GM18499 (cell line): ENCODE measurements around the gene ZFP57.
"Not testable (repeated sequence)": the region's sequence is repeated elsewhere in the genome, so short reads cannot be mapped to it uniquely, and the experiment has no call there.

Experiments used
- ATAC-seq: cut with Tn5 transposase; IDR thresholded peaks from one replicate; pipeline ENCODE4 v1.9.1; 2021; ENCODE audit warnings: moderate number of reproducible peaks; ENCODE audit not compliant: insufficient read depth, unreplicated experiment

The ZFP57 gene

GRCh38 chr6:29696147-29697125 lies 15.5 kb upstream of the ZFP57 start:
- ATAC-seq, result no peak

GRCh38 chr6:29694637-29695036 lies 13.7 kb upstream of the ZFP57 start:
- ATAC-seq, result no peak

- no peak for ATAC-seq
These were observed 4.9 kb upstream of the ZFP57 start for GRCh38 chr6:29685718-29686326.

GRCh38 chr6:29681811-29682210 lies 859 bp upstream of the ZFP57 start:
- no peak for ATAC-seq

- no peak for ATAC-seq
These were observed 536 bp downstream of the ZFP57 start for GRCh38 chr6:29680416-29680815.

- no peak for ATAC-seq
These were observed 990 bp downstream of the ZFP57 start for GRCh38 chr6:29679962-29680361.

GRCh38 chr6:29678114-29678513 lies 2.8 kb downstream of the ZFP57 start:
- ATAC-seq, result no peak

- no peak for ATAC-seq
These were observed 3.9 kb downstream of the ZFP57 start for GRCh38 chr6:29676981-29677601.

- ATAC-seq, result no peak
These were observed 5.4 kb downstream of the ZFP57 start for GRCh38 chr6:29675561-29675960.

- no peak for ATAC-seq
These were observed 6.9 kb downstream of the ZFP57 start for GRCh38 chr6:29674008-29674407.

GRCh38 chr6:29673161-29673560 lies 7.8 kb downstream of the ZFP57 start:
- no peak for ATAC-seq

GRCh38 chr6:29672116-29672515 lies 8.8 kb downstream of the ZFP57 start:
- not testable (repeated sequence) for ATAC-seq

- no peak for ATAC-seq
These were observed 9.9 kb downstream of the ZFP57 start for GRCh38 chr6:29671026-29671425.

- no peak for ATAC-seq
These were observed 13.8 kb downstream of the ZFP57 start for GRCh38 chr6:29667158-29667557.

GRCh38 chr6:29666826-29667130 lies 14.2 kb downstream of the ZFP57 start:
- no peak for ATAC-seq

- no peak for ATAC-seq
These were observed 14.8 kb downstream of the ZFP57 start for GRCh38 chr6:29665942-29666825.

GRCh38 chr6:29663300-29664042 lies 17.5 kb downstream of the ZFP57 start:
- no peak for ATAC-seq

- not testable (repeated sequence) for ATAC-seq
These were observed 19.3 kb downstream of the ZFP57 start for GRCh38 chr6:29661502-29662141.

- no peak for ATAC-seq
These were observed 19.9 kb downstream of the ZFP57 start for GRCh38 chr6:29661071-29661470.
